Lower leg skin (tissue), 3 donors: ENCODE results near the gene PREX1.

Experiments
- POLR2A ChIP-seq, 2 donors: fragments of 450-650 bp; IDR thresholded peaks; one replicate each; pipeline ENCODE4 v1.6.1; 2016 to 2017; ENCODE audit warnings: antibody characterized with exemption in 2 of 2, mild to moderate bottlenecking in 1 of 2, moderate library complexity in 1 of 2
- TF ChIP-seq, protein P1 (sequence below), 3 donors: fragments of 450-650 bp; IDR thresholded peaks; one replicate each; pipeline ENCODE4 v1.5.1; 2016; ENCODE audit warnings: antibody characterized with exemption in 3 of 3, mild to moderate bottlenecking in 3 of 3, moderate library complexity in 2 of 3

DNA sequence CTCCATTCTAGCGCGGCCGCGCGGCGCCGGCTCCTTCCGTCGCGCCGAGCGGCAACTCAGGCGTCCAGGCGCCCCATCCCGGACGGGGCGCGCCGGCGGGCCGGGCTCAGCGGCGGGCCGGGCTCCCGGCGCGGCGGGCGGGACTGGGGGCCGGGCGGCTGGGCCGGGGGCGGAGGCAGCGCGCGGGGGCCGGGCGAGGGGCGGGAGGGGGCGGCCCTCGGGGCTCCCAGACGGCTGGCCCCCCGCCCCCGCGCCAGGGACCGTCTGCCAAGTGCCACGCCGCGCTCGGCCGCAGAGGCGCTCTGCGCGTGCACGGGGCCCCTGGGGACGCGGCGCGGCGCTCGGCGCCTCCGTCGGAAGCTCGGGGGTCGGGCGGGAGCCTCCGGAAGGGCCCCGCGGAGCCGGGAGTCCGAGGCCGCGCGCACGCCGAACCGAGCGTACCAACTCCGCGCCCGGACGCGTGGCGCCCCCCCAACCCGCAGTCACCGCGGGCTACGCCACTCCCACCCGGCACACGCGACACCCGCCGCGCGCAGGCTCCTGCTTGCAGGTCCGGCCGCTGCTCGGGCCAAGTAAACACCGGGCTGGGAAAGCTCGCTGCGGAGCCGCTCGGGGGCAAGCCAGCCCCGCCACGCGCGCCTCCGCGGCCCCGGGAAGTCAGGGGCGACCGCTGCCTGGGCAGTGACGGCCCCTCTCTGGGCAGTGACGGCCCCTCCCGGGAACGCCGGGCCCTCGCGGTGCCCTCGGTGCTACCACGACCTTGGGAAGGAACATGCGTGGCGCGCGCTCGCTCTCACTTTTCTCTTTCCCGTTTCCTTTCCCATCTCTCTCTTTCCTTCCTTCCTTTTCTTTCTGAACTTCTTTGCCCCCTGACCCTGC is at the start of gene PREX1:
- no peak for TF ChIP-seq POLR2A (IDR thresholded peaks at IDR 0.05)
- TF ChIP-seq, protein P1, sequence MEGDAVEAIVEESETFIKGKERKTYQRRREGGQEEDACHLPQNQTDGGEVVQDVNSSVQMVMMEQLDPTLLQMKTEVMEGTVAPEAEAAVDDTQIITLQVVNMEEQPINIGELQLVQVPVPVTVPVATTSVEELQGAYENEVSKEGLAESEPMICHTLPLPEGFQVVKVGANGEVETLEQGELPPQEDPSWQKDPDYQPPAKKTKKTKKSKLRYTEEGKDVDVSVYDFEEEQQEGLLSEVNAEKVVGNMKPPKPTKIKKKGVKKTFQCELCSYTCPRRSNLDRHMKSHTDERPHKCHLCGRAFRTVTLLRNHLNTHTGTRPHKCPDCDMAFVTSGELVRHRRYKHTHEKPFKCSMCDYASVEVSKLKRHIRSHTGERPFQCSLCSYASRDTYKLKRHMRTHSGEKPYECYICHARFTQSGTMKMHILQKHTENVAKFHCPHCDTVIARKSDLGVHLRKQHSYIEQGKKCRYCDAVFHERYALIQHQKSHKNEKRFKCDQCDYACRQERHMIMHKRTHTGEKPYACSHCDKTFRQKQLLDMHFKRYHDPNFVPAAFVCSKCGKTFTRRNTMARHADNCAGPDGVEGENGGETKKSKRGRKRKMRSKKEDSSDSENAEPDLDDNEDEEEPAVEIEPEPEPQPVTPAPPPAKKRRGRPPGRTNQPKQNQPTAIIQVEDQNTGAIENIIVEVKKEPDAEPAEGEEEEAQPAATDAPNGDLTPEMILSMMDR (IDR thresholded peaks at IDR 0.05) = no peak
